Stimulated activated CD4-positive, alpha-beta T cell treated with anti-CD3 and anti-CD28 coated beads, TNF-alpha, amount 100 ng/mL, for 24 hours (primary cell): ENCODE results near the gene CHSY1.
"Not testable (repeated sequence)": the region's sequence is repeated elsewhere in the genome, so short reads cannot be mapped to it uniquely, and the experiment has no call there.

Experiments used
- DNase-seq, 3 experiments: peaks; one replicate each; pipeline ENCODE4 v3.0.0-alpha.2; 2020; ENCODE audit warnings: low read depth in 3 of 3

The CHSY1 gene

DNA sequence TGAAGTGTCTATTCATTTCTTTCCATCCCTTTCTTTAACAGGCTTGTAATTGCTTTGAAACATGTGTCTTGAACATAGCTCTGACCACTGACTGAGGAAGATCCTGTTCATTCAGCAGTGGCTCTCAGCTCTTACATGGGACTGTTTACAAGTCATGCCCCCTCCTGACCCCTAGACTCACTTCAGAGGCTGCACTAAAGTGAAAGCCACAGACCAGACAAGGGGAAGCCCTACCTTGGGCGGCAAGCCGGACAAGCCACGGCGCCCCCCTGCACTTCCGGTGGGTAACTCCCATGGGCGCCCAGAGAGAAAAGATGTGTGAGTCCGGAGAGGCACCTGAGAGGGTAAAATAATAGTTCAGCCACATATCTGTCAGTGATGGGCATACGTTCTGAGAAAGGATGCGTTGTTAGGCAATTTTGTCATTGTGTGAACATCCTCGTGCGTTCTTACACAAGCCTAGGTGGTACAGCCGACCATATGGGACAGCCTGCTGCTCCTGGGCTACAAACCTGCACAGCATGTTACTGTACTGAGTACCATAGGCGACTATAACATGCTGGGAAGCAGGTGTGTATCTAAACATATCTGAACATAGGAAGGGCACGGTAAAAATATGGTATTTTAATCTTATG is 116.2 kb downstream of the CHSY1 start:
- DNase-seq, result no peak

GRCh38 chr15:101134780-101135179 is 117.1 kb downstream of the CHSY1 start:
- DNase-seq, result no peak

GRCh38 chr15:101133751-101134261 is 118.0 kb downstream of the CHSY1 start:
- DNase-seq, result no peak

DNA sequence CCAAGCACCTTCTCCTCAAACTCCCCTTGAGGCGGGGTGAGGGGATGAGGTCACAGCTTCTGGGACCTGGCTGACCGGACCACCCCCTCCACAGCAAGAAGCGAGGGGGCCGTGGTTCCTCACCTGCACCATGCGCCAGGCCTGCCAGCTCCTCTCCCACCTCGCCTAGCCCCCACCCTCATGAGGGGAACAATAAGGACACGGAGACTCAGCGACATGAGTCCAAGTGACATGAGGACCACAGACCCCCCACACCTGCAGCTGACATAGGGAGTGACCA is 118.7 kb downstream of the CHSY1 start:
- DNase-seq, result no peak

DNA sequence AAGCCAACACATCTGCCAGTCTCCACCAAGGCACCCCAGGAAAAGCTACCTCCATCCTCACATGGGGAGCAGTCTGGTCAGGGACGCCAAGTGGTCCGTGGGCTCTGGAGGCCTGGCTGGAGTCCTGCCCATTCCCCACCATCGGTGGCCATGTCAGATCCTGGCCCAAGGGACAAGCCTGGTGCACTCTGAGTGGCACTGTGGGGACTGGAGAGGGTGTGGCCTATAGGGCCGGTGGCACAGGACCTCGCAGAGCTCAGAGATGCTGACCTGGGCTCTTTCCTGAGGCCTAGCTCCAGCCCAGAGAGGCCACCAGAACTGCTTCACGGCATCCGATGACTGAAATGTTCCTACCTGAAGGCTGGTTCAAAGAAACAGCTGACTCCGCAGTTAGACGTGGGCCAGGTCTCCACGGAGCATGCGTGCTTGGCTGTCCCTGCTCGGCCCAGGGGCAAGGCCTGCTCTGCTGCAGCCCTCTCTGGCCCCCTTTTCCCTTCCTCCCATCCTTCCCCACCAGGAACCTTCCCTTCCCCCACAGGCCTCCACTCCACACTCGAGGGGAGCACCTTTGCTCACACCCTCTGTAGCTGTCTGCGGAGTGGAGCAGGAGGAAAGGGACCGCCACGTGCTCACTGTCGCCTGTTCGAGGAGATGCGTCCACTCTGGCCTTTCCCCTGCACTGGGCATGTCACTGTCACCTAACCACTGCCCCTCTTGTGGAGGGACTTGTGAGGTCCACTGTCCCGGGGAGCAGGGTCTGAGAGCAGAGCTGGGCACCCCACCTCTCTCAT is 119.3 kb downstream of the CHSY1 start:
- no peak for DNase-seq

DNA sequence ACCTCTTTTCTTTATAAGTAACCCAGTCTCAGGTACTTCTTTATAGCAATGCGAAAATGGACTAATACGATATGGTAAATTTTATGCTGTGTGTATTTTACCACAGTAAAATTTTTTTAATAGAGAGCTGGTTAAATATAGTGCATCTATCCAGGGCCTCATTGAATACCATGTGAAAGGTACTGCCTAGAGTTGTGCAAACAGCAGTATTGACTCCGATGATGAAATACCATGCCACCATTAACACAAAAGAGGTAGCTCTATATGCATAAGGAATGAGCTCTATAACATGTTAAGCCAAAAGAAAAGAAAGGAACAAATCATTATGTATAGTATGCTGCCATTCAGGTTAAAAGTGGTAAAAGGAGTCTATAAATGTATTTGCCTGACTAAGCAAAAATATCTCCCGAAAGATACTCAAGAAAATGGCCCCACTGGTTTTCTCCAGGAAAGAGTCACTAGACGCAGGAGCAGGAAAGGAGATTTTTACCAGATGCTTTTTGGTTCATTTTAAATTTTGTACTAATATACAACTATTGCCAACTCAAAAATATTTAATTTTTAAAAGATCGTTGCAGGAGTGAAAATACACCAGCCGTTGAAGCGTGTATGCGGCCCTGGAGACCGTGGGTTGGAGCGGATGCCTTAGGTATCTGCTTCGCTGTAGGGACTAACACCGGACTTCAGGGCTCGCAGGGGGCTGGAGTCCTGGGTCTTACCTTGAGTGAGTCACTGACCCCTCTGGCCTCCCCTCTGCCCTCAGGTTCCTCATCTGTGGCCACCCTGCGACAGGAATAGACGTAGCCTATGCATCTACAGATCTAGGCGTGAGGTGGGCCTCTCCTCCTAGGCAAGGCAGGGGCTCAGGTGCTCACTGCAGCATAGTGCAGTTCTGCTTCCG is 120.1 kb downstream of the CHSY1 start:
- DNase-seq, result no peak

- DNase-seq, result no peak
Observed at GRCh38 chr15:101129851-101130380, 121.9 kb downstream of the CHSY1 start.

DNA sequence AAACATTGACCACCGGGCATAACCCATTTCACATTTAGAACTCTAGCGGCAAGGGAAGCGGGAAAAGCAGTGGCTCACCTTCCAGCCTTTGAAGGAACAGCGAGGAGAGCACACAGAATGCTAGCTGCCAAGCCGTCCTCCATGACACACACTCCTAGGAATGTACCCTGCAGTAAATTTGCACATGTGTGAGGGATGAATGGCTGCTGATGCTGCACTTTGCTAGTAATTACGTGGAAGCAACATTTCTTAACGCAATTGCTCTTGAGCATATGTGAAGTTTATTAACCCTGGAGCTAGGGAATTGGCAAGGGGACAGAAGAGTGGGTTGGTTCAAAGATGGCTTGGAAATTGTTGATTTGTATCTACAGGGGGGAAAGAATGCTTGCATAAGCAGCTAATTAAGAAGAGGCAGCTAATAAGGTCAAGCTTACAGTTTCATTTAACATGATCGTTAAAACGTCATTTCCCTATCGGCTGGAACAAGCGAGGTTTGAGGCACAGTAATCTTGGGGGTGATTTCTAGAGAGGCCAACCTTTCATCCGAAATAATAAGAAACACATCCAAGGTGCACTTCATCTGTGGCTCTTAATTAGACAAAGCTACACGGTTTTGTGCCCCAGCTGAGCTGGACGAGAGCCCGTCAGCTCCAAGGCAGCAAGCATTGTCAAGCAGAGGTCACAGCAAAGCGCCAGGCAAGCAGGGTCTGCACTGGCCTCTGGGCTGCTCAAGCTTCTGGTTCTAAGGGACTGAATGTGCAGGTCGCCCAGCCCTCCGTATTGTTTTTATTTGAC is 123.4 kb downstream of the CHSY1 start:
- DNase-seq, result no peak

DNA sequence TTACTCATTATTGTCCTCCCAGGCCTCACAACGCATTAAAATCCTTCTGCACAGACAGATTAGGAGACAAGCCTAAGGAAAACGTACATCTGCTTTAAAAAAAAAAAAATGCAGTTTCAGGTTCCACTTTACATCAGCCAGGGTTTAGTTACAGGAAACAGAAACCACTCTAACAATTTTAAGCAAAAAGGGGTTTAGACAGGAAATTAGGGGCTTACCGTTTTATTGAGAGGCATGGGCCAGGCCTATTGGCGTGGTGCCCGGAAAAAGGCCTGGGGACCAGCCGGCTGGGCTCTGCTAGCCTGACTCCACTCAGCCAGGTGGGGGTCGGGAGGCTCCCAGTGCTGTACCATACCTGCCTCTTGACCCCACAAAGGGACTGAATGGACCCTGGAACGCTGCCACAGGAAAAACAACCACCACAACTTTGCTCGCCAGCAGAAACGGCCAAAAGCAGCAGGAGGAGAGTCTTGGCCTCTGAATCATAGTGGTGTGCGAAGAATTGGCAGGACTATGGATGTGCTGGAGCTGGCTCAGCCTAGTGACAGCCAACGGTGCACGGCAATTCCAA is 124.3 kb downstream of the CHSY1 start:
- DNase-seq, result peak in 1 of 3 experiments; percentile 36

GRCh38 chr15:101126618-101127505 is 125.0 kb downstream of the CHSY1 start:
- peak in 1 of 3 experiments; percentile 9 for DNase-seq

DNA sequence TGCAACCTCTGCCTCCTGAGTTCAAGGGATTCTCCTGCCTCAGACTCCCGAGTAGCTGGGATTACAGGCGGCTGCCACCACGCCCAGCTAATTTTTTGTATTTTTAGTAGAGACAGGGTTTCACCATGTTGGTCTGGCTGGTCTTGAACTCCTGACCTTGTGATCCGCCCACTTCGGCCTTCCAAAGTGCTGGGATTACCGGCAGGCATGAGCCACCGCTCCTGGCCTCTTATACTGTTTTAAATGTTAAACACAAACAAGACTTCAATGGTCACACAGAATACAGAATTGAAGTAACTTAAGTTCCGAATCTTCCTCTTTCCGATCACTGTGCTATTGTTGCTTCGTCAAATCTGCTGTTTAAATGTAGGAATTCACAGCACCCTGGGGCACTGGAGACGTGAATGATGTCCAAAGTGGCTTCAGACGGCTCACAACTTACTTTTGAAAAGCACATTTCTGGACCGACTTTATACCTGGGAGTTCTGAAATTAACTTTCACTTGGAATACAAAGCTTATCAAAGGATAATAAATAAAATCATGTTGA is 125.9 kb downstream of the CHSY1 start:
- not testable (repeated sequence) for DNase-seq
